ENCODE measurements around the gene CANT1. TPM values are rescaled to one million over a fixed set of nuclear protein-coding genes. Genes with fewer than 3 reads are reported as not detected.

Gene CANT1
- total RNA-seq, 2 experiments from 2014 or later: 56.0 to 61.5 TPM

GRCh38 chr17:78944956-78945355 lies 64.6 kb downstream of the CANT1 start:
- DNase-seq (no peak), ATAC-seq (ENCODE audit: low read depth) (no peak)
- Mint-ChIP-seq H3K4me3 (no peak overlapping the region), H3K4me1 (no peaks in the 10 kb centered on the region), H3K36me3 (peaks cover 2% of the 10 kb centered on the region), H3K27ac (no peak overlapping the region), H3K27me3 (peaks cover 1% of the 10 kb centered on the region), H3K9me3 (peaks cover 4% of the 10 kb centered on the region)
- POLR2A ChIA-PET: no interaction called here

GRCh38 chr17:78944026-78944425 lies 65.5 kb downstream of the CANT1 start:
- ATAC-seq (ENCODE audit: low read depth): no peak
- DNase-seq: no peak
- H3K9me3 Mint-ChIP-seq: no peaks in the 10 kb centered on the region
- no peaks in the 10 kb centered on the region for H3K4me1 Mint-ChIP-seq
- peaks cover 1% of the 10 kb centered on the region for H3K27me3 Mint-ChIP-seq
- H3K36me3 Mint-ChIP-seq: no peaks in the 10 kb centered on the region
- H3K27ac Mint-ChIP-seq: no peak overlapping the region
- no peak overlapping the region for H3K4me3 Mint-ChIP-seq
- POLR2A ChIA-PET: no interaction called here

Other genes with a start within 250 kb of the CANT1 start
- 100 to 1,000 TPM; 180 to 200 TPM for gene CYTH1, start 227.5 kb downstream of the CANT1 start, total RNA-seq
- gene USP36, start 168.9 kb downstream of the CANT1 start, total RNA-seq: 10 to 100 TPM; 87.8 to 94.3 TPM
- under 1 TPM in 1 of 2 experiments, not detected in 1; 0.23 TPM for gene CEP295NL, start 106.6 kb downstream of the CANT1 start, total RNA-seq
- gene TIMP2, start 84.4 kb downstream of the CANT1 start, total RNA-seq: 1 to 10 TPM; 5.0 to 6.0 TPM
- 100 to 1,000 TPM; 193 to 222 TPM for gene LGALS3BP, start 29.8 kb downstream of the CANT1 start, total RNA-seq
- gene C1QTNF1, start 14.4 kb upstream of the CANT1 start, total RNA-seq: not detected
- 10 to 100 TPM; 72.8 to 78.2 TPM for gene ENGASE, start 65.1 kb upstream of the CANT1 start, total RNA-seq

Data from activated naive CD8-positive, alpha-beta T cell treated with anti-CD3 and anti-CD28 coated beads, Interleukin-2, amount 10 ng/mL, durations not matched to agents 7 days and 5 days (primary cell).